Naive thymus-derived CD4-positive, alpha-beta T cell (primary cell): Measurements from ENCODE around the gene NOL12. TPM values are rescaled to one million over a fixed set of nuclear protein-coding genes. Genes with fewer than 3 reads are reported as not detected.
A peak's percentile ranks its signal among the peaks of the same experiment; 100 is the strongest.

Source experiments
- ATAC-seq: fragments of 150-1000 bp; cut with Tn5 transposase; 2 replicates; pipeline ENCODE4 v1.10.0; 2021; ENCODE audit warnings: mild to moderate bottlenecking, moderate library complexity
- CTCF ChIA-PET: fragments of 350-600 bp; sonication (Branson Sonifier 250); formaldehyde crosslinking; loops from one replicate; lab custom pipeline; 2021; ENCODE audit warnings: antibody characterized with exemption; lab: Charles Lee
- POLR2A ChIA-PET: fragments of 350-600 bp; sonication (Branson Sonifier 250); formaldehyde crosslinking; loops from one replicate; lab custom pipeline; 2021; ENCODE audit warnings: antibody characterized with exemption, inconsistent platforms; lab: Charles Lee
- DNase-seq, 9 donors: peaks; one replicate each; pipeline versions ENCODE4 v3.0.0 to v3.0.0-alpha.2; 2020 to 2022; ENCODE audit warnings: mixed read lengths in 1 of 9
- H3K27ac ChIP-seq: one replicate; pipeline ENCODE4 v1.7.0; 2013; ENCODE audit warnings: mild to moderate bottlenecking, low read depth, low read length, moderate library complexity
- H3K27me3 ChIP-seq, 2 donors: one replicate each; pipeline ENCODE4 v1.7.0; 2013; ENCODE audit warnings: low read length in 2 of 2, mild to moderate bottlenecking in 2 of 2, moderate library complexity in 2 of 2; ENCODE audit not compliant: control insufficient read depth in 2 of 2, insufficient read depth in 2 of 2
- H3K36me3 ChIP-seq, 3 experiments: 1 replicate in 2 of 3; 2 replicates in 1 of 3; pipeline ENCODE4 v1.7.0; 2013; ENCODE audit warnings: low read length in 3 of 3, mild to moderate bottlenecking in 3 of 3, moderate library complexity in 1 of 3; ENCODE audit not compliant: insufficient read depth in 3 of 3, control insufficient read depth in 2 of 3
- H3K4me1 ChIP-seq, 2 donors: one replicate each; pipeline ENCODE4 v1.7.0; 2013; ENCODE audit warnings: low read length in 2 of 2, mild to moderate bottlenecking in 2 of 2, moderate library complexity in 1 of 2; ENCODE audit not compliant: control insufficient read depth in 2 of 2, insufficient read depth in 2 of 2
- H3K4me3 ChIP-seq: 2 replicates; pipeline ENCODE4 v1.7.0; 2013; ENCODE audit warnings: mild to moderate bottlenecking, low read length
- H3K9me3 ChIP-seq, 3 experiments: 1 replicate in 2 of 3; 2 replicates in 1 of 3; pipeline ENCODE4 v1.7.0; 2013; ENCODE audit warnings: low read length in 3 of 3; ENCODE audit not compliant: control insufficient read depth in 2 of 3
- H3K27ac Mint-ChIP-seq, 9 donors: one replicate each; pipeline ENCODE4 v1.8.0; 2020 to 2022; ENCODE audit warnings: mixed read lengths in 9 of 9, mild to moderate bottlenecking in 8 of 9, moderate library complexity in 5 of 9, inconsistent platforms in 2 of 9
- H3K27me3 Mint-ChIP-seq, 5 donors: one replicate each; pipeline ENCODE4 v1.8.0; 2021 to 2022; ENCODE audit warnings: mixed read lengths in 5 of 5, mild to moderate bottlenecking in 1 of 5
- H3K36me3 Mint-ChIP-seq, 5 donors: one replicate each; pipeline ENCODE4 v1.8.0; 2020 to 2022; ENCODE audit warnings: mixed read lengths in 5 of 5, mild to moderate bottlenecking in 3 of 5, inconsistent platforms in 1 of 5
- H3K4me1 Mint-ChIP-seq, 7 donors: one replicate each; pipeline ENCODE4 v1.8.0; 2020 to 2022; ENCODE audit warnings: mixed read lengths in 7 of 7, mild to moderate bottlenecking in 3 of 7, inconsistent platforms in 1 of 7
- H3K4me3 Mint-ChIP-seq, 10 donors: one replicate each; pipeline ENCODE4 v1.8.0; 2020 to 2022; ENCODE audit warnings: mild to moderate bottlenecking in 10 of 10, mixed read lengths in 10 of 10, moderate library complexity in 6 of 10, inconsistent platforms in 2 of 10
- H3K9me3 Mint-ChIP-seq, 11 donors: one replicate each; pipeline ENCODE4 v1.8.0; 2020 to 2022; ENCODE audit warnings: mixed read lengths in 11 of 11, mild to moderate bottlenecking in 4 of 11, inconsistent platforms in 1 of 11, moderate library complexity in 1 of 11
- intact Hi-C, 2 donors: fragments of 100-400 bp; cut with micrococcal nuclease; formaldehyde crosslinking; loops; one replicate each; pipeline ENCODE4 v1.15.1; 2023
- polyA plus RNA-seq, 2 donors: library from polyadenylated mRNA; unstranded; fragments of 300-500 nt; fragmentation: Illumina TruSeq; gene quantifications; one replicate each; pipeline ENCODE4 v1.2.3, GENCODE V29; 2021
- total RNA-seq, 6 experiments: library from RNA in 5 of 6; stranded (reverse) in 5 of 6; gene quantifications; 1 replicate in 5 of 6; 2 replicates in 1 of 6; pipeline ENCODE4 v1.2.3 and lab custom pipeline; 2021 to 2026

The NOL12 gene
- total and polyA plus RNA-seq, 7 experiments from 2014 or later: 32.8 to 52.5 (median 45.3) TPM

DNA sequence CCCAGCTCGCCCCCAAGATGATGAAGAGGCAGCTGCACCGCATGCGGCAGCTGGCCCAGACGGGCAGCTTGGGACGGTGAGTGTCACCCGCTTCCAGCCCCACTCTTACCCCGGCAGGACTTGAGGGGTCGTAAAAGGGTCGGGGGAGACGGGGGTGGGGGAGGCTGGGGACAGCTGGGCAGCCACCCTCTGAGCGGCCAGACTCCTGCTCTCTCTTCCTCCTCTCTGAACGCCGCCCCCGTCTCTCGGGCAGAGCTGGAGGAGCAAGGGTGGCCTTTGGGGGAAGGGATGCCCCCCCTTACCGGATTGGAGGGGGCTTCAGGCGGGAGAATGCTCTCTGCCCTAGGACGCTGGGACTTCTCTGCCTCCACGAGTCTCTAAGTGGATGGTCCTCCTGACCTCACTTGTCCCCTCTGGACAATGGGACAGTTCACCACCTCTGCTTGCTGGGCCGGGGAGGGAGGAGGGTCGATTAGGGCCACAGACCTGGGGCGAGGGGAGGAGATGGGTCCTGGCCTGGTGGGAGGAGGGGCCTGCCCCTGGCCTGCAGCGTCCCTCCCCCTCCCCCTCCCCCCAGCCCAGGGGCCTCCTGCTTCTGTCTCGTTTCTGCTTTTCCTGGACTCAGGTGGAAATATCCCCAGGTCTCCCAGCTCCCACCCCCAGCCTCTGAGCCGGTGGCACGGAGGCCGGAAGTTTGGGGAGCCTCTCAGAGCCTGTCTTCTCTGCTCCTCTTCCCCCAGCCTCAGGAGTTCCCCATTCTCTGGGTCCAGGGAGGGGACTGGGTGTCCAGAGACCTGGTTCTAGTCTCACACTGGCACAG lies 46.2 kb upstream of the NOL12 start:
- Histone ChIP-seq H3K9me3 (no peaks in the 10 kb centered on the region), H3K27ac (peak overlapping the region; percentile 81), H3K27me3 (no peaks in the 10 kb centered on the region), H3K36me3 (peaks cover 8 to 44% (median 21%) of the 10 kb centered on the region in 3 experiments), H3K4me1 (peaks cover 60 to 71% of the 10 kb centered on the region in 2 donors), H3K4me3 (peak overlapping the region; percentile 71)
- peak overlapping the region; percentile 85 to 99 (median 96) for H3K4me3 Mint-ChIP-seq
- no peaks in the 10 kb centered on the region for H3K9me3 Mint-ChIP-seq
- ChIA-PET POLR2A (interaction anchor here (0.9 to 10.1 kb wide), 9 partner anchors 8 to 49 kb away, joined by 3 to 135 read pairs (median 38); partner anchors contain the start of genes GGA1, LGALS1 and PDXP), CTCF (interaction anchor here (13.6 to 17.3 kb wide), 2 partner anchors 15 to 40 kb away, joined by 254 to 292 read pairs; partner anchors contain the start of genes LGALS1 and NOL12)
- ATAC-seq: peak; percentile 39
- peak overlapping the region; percentile 80 to 98 (median 91) for H3K27ac Mint-ChIP-seq
- intact Hi-C loops: loop anchor here (1.0 to 5.0 kb wide), 4 partner anchors 18 to 107 kb away; partner anchors contain the start of genes GGA1 (in 2 of the 2) and PDXP (in 2 of the 2)
- no peaks in the 10 kb centered on the region for H3K27me3 Mint-ChIP-seq
- H3K36me3 Mint-ChIP-seq: peaks cover 0 to 19% (median 8%) of the 10 kb centered on the region in 5 donors
- H3K4me1 Mint-ChIP-seq: peaks cover 21 to 75% (median 60%) of the 10 kb centered on the region in 7 donors
- peak in 3 of 9 donors; percentile 24 to 51 (median 32) for DNase-seq

DNA sequence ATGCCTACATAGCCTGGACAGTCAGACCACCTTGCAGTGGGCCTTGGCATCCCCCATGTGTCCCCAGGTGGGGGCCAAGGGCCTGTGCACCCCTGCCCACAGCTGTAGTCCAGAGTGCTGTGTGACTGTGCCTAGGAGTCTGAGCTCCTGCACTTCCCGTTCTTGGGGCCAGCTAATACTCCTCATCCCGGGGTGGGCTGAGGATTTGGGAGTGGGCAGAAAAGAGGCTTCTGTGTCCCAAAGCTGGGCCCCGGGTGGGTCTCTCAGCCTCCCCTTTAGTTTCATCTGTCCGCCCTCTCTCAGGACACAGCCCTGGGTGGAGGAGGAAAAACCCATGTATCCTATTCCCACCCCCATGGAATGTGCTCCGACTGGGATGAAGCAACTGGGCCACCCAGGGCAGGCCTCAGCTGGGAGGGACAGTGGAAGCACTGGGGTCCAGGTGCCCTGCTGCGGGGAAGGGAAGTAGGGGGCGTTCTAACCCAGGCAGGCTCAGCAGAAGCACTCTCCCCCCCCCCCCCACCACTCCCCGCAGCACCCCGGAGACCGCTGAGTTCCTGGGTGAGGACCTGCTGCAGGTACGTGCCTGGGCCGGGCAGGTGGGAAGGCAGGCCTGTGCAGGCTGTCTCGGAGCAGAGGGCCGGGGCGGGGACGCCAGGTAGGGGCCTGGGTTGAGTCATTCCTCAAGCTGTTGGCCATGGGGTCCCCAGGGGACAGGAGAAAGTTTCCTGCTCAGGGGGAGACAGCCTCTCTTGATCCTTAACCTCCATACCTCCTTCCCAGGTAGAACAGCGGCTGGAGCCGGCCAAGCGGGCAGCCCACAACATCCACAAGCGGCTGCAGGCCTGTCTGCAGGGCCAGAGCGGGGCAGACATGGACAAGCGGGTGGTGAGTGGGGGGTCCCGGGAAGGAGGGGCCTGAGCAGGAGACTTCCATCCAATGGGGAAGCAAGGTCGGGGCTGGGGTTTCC lies 45.3 kb upstream of the NOL12 start:
- H3K9me3 ChIP-seq: no peaks in the 10 kb centered on the region
- Mint-ChIP-seq H3K4me3 (peak overlapping the region; percentile 85 to 99 (median 96)), H3K4me1 (peaks cover 21 to 70% (median 54%) of the 10 kb centered on the region in 7 donors), H3K9me3 (no peaks in the 10 kb centered on the region), H3K27ac (peak overlapping the region; percentile 80 to 98 (median 91)), H3K27me3 (no peaks in the 10 kb centered on the region), H3K36me3 (peaks cover 0 to 20% (median 8%) of the 10 kb centered on the region in 5 donors)
- DNase-seq (peak in 2 of 9 donors; percentile 33), ATAC-seq (peak; percentile 14)
- peak overlapping the region; percentile 81 for H3K27ac ChIP-seq
- POLR2A ChIA-PET: interaction anchor here (0.6 to 10.1 kb wide), 12 partner anchors 9 to 1082 kb away, joined by 3 to 135 read pairs (median 28); partner anchors contain the start of genes GGA1, LGALS1, NOL12 and PDXP
- CTCF ChIA-PET: interaction anchor here (0.6 to 17.3 kb wide), 7 partner anchors 12 to 40 kb away, joined by 3 to 292 read pairs (median 18); partner anchors contain the start of genes GGA1, LGALS1, NOL12 and PDXP
- no peaks in the 10 kb centered on the region for H3K27me3 ChIP-seq
- intact Hi-C loops: no loop called here
- H3K36me3 ChIP-seq: peaks cover 14 to 53% (median 29%) of the 10 kb centered on the region in 3 experiments
- H3K4me1 ChIP-seq: peaks cover 56 to 63% of the 10 kb centered on the region in 2 donors
- peak overlapping the region; percentile 71 for H3K4me3 ChIP-seq

DNA sequence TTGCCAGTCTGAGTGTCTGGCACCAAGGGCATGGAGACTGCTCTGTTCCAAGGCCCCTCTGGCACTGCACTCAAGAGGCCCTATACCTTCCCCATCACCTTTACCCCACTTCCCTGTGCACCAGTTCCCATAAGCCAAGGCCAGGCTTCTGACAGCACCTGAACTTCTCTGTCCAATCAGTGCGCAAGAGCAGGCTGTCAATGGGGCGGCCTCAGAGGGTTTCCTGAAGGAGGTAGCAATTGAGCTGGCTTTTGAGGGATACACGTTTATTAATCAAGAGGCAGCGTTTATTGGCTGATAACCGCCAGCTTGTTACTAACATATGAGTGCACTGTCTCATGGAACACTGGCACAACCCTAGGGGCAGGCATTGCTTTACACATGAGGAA lies 44.6 kb upstream of the NOL12 start:
- Histone ChIP-seq H3K4me3 (peak overlapping the region; percentile 71), H3K27me3 (no peaks in the 10 kb centered on the region), H3K36me3 (peaks cover 16 to 59% (median 31%) of the 10 kb centered on the region in 3 experiments), H3K27ac (peak overlapping the region; percentile 81), H3K9me3 (no peaks in the 10 kb centered on the region), H3K4me1 (peaks cover 52 to 56% of the 10 kb centered on the region in 2 donors)
- H3K27me3 Mint-ChIP-seq: no peaks in the 10 kb centered on the region
- POLR2A ChIA-PET: interaction anchor here (0.9 to 10.1 kb wide), 10 partner anchors 10 to 47 kb away, joined by 3 to 135 read pairs (median 28); partner anchors contain the start of genes GGA1, LGALS1, NOL12 and PDXP
- H3K9me3 Mint-ChIP-seq: no peaks in the 10 kb centered on the region
- DNase-seq: no peak
- intact Hi-C loops: no loop called here
- H3K4me3 Mint-ChIP-seq: peak overlapping the region; percentile 42 to 99 (median 94)
- ATAC-seq: no peak
- peaks cover 0 to 22% (median 8%) of the 10 kb centered on the region in 5 donors for H3K36me3 Mint-ChIP-seq
- peaks cover 21 to 64% (median 48%) of the 10 kb centered on the region in 7 donors for H3K4me1 Mint-ChIP-seq
- H3K27ac Mint-ChIP-seq: peak overlapping the region in 6 of 9 donors; percentile 21 to 91 (median 70)
- CTCF ChIA-PET: interaction anchor here (1.1 to 17.3 kb wide), 7 partner anchors 11 to 49 kb away, joined by 6 to 292 read pairs (median 18); partner anchors contain the start of genes GGA1, LGALS1, NOL12 and PDXP

DNA sequence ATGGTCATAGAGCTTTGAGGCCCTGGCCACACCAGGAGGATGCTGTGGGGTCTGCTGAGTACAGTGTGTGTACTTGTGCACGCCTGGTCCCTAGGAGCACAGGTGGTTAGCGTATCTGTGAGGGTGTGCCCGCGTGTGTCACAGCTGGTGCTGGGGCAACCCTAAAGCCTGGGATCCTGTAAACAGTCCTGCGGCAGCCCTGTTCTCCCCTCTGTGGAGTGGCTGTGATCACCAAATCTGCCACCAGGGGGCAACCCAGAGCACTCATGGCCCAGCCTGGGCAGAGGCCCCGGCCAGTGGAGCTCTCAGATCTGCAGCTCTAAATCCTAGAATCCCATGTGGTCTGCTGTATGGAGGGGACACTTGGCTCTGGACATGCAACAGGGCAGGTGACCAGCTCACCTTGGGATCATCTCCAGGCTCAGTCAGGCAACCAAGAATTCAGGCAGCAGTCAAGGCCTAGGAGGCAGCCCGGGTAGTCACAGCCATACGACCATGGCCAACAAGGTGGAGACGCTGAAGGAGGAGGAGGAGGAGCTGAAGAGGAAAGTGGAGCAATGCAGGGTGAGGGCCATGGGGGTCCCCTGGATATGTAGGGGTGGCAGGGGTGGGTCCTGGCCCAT lies 42.8 kb upstream of the NOL12 start:
- peak overlapping the region; percentile 29 to 75 (median 55) for H3K4me3 Mint-ChIP-seq

DNA sequence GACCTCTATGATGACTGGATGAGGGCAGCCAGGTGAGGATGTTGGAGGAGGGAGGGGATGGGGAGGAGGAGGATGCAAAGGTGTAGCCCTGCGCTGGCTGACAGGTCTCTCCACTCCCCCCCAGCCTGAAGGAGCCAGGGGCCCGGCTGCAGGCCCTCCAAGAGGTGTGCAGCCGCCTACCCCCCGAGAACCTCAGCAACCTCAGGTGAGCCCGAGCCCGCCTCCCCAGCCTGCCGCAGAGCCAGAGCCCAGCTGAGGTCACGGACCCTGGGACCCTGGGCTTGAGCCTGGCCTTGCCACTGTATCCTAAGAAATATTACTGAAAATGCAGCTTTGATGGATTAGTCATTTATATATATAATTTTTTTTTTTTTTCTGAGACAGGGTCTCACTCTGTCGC lies 38.8 kb upstream of the NOL12 start:
- H3K4me3 Mint-ChIP-seq: no peak overlapping the region
- no peaks in the 10 kb centered on the region for H3K9me3 ChIP-seq
- POLR2A ChIA-PET: interaction anchor here (1.0 to 6.1 kb wide), 3 partner anchors 11 to 30 kb away, joined by 3 to 62 read pairs (median 15); partner anchors contain the start of genes LGALS1 and PDXP
- peaks cover 11 to 34% (median 17%) of the 10 kb centered on the region in 7 donors for H3K4me1 Mint-ChIP-seq
- no peak overlapping the region for H3K4me3 ChIP-seq
- ATAC-seq: no peak
- peaks cover 15% of the 10 kb centered on the region in 2 donors for H3K4me1 ChIP-seq
- H3K27me3 Mint-ChIP-seq: no peaks in the 10 kb centered on the region
- H3K27me3 ChIP-seq: no peaks in the 10 kb centered on the region
- CTCF ChIA-PET: interaction anchor here (1.2 kb wide), 1 partner anchor 14 kb away, joined by 4 read pairs; no protein-coding TSS in a partner anchor
- intact Hi-C loops: no loop called here
- H3K27ac Mint-ChIP-seq: no peak overlapping the region
- no peaks in the 10 kb centered on the region for H3K9me3 Mint-ChIP-seq
- H3K36me3 Mint-ChIP-seq: peaks cover 0 to 29% (median 13%) of the 10 kb centered on the region in 5 donors
- DNase-seq: no peak
- H3K27ac ChIP-seq: no peak overlapping the region
- H3K36me3 ChIP-seq: peaks cover 41 to 100% (median 50%) of the 10 kb centered on the region in 3 experiments

More for the DNA sequence above, 42.8 kb upstream of the NOL12 start:
- H3K36me3 ChIP-seq: peaks cover 29 to 77% (median 34%) of the 10 kb centered on the region in 3 experiments
- no peaks in the 10 kb centered on the region for H3K9me3 Mint-ChIP-seq
- H3K4me3 ChIP-seq: peak overlapping the region; percentile 45
- H3K27me3 Mint-ChIP-seq: no peaks in the 10 kb centered on the region
- no peaks in the 10 kb centered on the region for H3K27me3 ChIP-seq
- DNase-seq (peak; percentile 65 to 90 (median 81)), ATAC-seq (peak; percentile 83)
- peak overlapping the region; percentile 51 to 89 (median 74) for H3K27ac Mint-ChIP-seq
- ChIA-PET POLR2A (interaction anchor here (0.6 to 10.1 kb wide), 13 partner anchors 10 to 43 kb away, joined by 3 to 135 read pairs (median 16); partner anchors contain the start of genes GGA1, LGALS1, NOL12 and PDXP), CTCF (interaction anchor here (0.6 to 17.3 kb wide), 20 partner anchors 9 to 205 kb away, joined by 3 to 292 read pairs (median 6); partner anchors contain the start of genes LGALS1, NOL12 and PDXP)
- peaks cover 34 to 39% of the 10 kb centered on the region in 2 donors for H3K4me1 ChIP-seq
- intact Hi-C loops: loop anchor here (1.0 kb wide), 6 partner anchors 10 to 43 kb away; partner anchors contain the start of genes NOL12 (in 1 of the 2) and PDXP (in 1 of the 2)
- H3K27ac ChIP-seq: peak overlapping the region; percentile 24
- peaks cover 12 to 47% (median 30%) of the 10 kb centered on the region in 7 donors for H3K4me1 Mint-ChIP-seq
- peaks cover 0 to 26% (median 8%) of the 10 kb centered on the region in 5 donors for H3K36me3 Mint-ChIP-seq
- no peaks in the 10 kb centered on the region for H3K9me3 ChIP-seq
